HepG2 (cell line): ENCODE measurements around the gene ECSIT. TPM values are rescaled to one million over a fixed set of nuclear protein-coding genes. Genes with fewer than 3 reads are reported as not detected.

Experiments
- BORCS8-MEF2B ChIP-seq: sonication (generic); formaldehyde crosslinking; IDR thresholded peaks from 2 replicates; pipeline ENCODE4 v1.8.0; 2022; ENCODE audit warnings: mild to moderate bottlenecking, missing genetic modification reagents
- MYC ChIP-seq: sonication (generic); formaldehyde crosslinking; IDR thresholded peaks from 2 replicates; pipeline ENCODE4 v1.9.0; 2021; ENCODE audit warnings: missing genetic modification reagents, borderline replicate concordance
- RBAK ChIP-seq: sonication (generic); formaldehyde crosslinking; IDR thresholded peaks from 2 replicates; pipeline ENCODE4 v1.5.1; 2020; ENCODE audit warnings: mild to moderate bottlenecking, missing genetic modification reagents
- SP140L ChIP-seq: sonication (generic); formaldehyde crosslinking; IDR thresholded peaks from 2 replicates; pipeline ENCODE4 v1.4.0; 2020; ENCODE audit warnings: missing genetic modification reagents, borderline replicate concordance
- TCF12 ChIP-seq, 2 experiments: fragments of 450-650 bp in 1 of 2; sonication (generic) in 1 of 2; formaldehyde crosslinking in 1 of 2; IDR thresholded peaks; 2 replicates each; pipeline versions ENCODE4 v1.6.1 to v1.8.0; 2017 to 2022; ENCODE audit warnings: antibody characterized with exemption in 1 of 2, mild to moderate bottlenecking in 1 of 2, missing genetic modification reagents in 1 of 2, moderate library complexity in 1 of 2
- ZBTB46 ChIP-seq: sonication (generic); formaldehyde crosslinking; IDR thresholded peaks from 2 replicates; pipeline ENCODE4 v1.4.0; 2020; ENCODE audit warnings: mild to moderate bottlenecking, missing genetic modification reagents, borderline replicate concordance
- ZBTB49 ChIP-seq: sonication (generic); formaldehyde crosslinking; IDR thresholded peaks from 2 replicates; pipeline ENCODE4 v1.4.0; 2020; ENCODE audit warnings: missing genetic modification reagents, borderline replicate concordance
- ZFP41 ChIP-seq: sonication (generic); formaldehyde crosslinking; IDR thresholded peaks from 2 replicates; pipeline ENCODE4 v1.4.0; 2020; ENCODE audit warnings: mild to moderate bottlenecking, missing genetic modification reagents, borderline replicate concordance
- ZKSCAN8 ChIP-seq: IDR thresholded peaks from 2 replicates; pipeline ENCODE4 v1.6.1; 2016; ENCODE audit warnings: borderline replicate concordance, missing genetic modification reagents, missing compliant biosample characterization
- ZNF138 ChIP-seq: sonication (generic); formaldehyde crosslinking; IDR thresholded peaks from 2 replicates; pipeline ENCODE4 v1.5.0; 2020; ENCODE audit warnings: mild to moderate bottlenecking, low read depth, missing genetic modification reagents
- ZNF296 ChIP-seq: sonication (generic); formaldehyde crosslinking; conservative IDR thresholded peaks from 2 replicates; pipeline ENCODE4 v1.5.0; 2020; ENCODE audit warnings: mild to moderate bottlenecking, missing genetic modification reagents
- ZNF768 ChIP-seq: sonication (generic); formaldehyde crosslinking; IDR thresholded peaks from 2 replicates; pipeline ENCODE4 v1.4.0; 2020; ENCODE audit warnings: missing genetic modification reagents
- ZNF816 ChIP-seq: sonication (generic); formaldehyde crosslinking; IDR thresholded peaks from 2 replicates; pipeline ENCODE4 v1.8.0; 2022; ENCODE audit warnings: missing genetic modification reagents, mild to moderate bottlenecking, borderline replicate concordance
- polyA plus RNA-seq, 8 experiments: library from polyadenylated mRNA; depleted of rRNA in 3 of 8; stranded (reverse) in 7 of 8; unstranded in 1 of 8; fragments of >200 nt; fragmentation: Illumina TruSeq in 4 of 8; extraction: Trizol in 4 of 8; gene quantifications; 2 replicates each; pipeline versions ENCODE4 v1.2.1 to v1.2.3, GENCODE V29; 2011 to 2016; ENCODE audit warnings: low read depth in 4 of 8, missing spikeins in 1 of 8, mixed read lengths in 1 of 8; ENCODE audit not compliant: insufficient read depth in 1 of 8
- total RNA-seq, 5 experiments: library from RNA; depleted of rRNA; stranded (reverse); fragments of >200 nt; fragmentation: Illumina TruSeq; extraction: Trizol; gene quantifications; 2 replicates each; pipeline ENCODE4 v1.2.3, GENCODE V29; 2016; ENCODE audit warnings: low read depth in 1 of 5
- TF ChIP-seq, protein P1 (sequence below), 2 experiments: sonication (generic) in 1 of 2; formaldehyde crosslinking in 1 of 2; IDR thresholded peaks; 2 replicates each; pipeline versions ENCODE4 v1.5.1 to v1.6.1; 2011 to 2020; ENCODE audit warnings: borderline replicate concordance in 1 of 2, low read depth in 1 of 2, low read length in 1 of 2, mild to moderate bottlenecking in 1 of 2, missing genetic modification reagents in 1 of 2, moderate library complexity in 1 of 2
- TF ChIP-seq, protein P2 (sequence below): sonication (generic); formaldehyde crosslinking; IDR thresholded peaks from 2 replicates; pipeline ENCODE4 v1.9.0; 2022; ENCODE audit warnings: low read depth, missing genetic modification reagents

Gene ECSIT
- total and polyA plus RNA-seq, 2 of the 13 experiments (the other 11 are each of a cell fraction or from before 2014, with no cell fraction given), result 36.4 to 62.3 TPM

DNA sequence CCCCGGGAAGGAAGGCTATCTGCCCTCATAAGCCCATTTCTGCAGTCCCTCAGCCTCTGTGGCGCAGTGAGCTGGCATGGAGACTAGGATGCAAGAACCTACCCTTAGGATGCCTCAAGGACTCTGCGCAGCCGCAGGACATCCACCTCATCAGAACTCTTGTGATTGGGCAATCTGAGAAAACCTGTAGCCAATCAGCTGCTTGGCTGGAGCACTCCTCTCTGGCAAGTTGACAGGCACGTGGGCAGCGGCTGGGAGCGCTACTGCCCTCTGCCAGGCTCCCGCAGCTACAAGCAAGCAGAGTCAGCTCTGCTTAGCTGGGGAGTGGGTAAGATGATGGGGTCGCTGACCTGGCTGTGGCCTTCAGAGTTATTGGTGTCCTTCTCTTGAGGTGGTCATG is 1.5 kb upstream of the ECSIT start (continued):
- TF ChIP-seq, protein P1, sequence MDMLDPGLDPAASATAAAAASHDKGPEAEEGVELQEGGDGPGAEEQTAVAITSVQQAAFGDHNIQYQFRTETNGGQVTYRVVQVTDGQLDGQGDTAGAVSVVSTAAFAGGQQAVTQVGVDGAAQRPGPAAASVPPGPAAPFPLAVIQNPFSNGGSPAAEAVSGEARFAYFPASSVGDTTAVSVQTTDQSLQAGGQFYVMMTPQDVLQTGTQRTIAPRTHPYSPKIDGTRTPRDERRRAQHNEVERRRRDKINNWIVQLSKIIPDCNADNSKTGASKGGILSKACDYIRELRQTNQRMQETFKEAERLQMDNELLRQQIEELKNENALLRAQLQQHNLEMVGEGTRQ (IDR thresholded peaks at IDR 0.05; ENCODE audit: low read depth, low read length), result peak; percentile 67
- TF ChIP-seq, protein P1 (CRISPR knock-in tag; IDR thresholded peaks at IDR 0.05; ENCODE audit: borderline replicate concordance), result peak; percentile 55; the same call in 1 of the 2 replicates
- TF ChIP-seq ZFP41 (CRISPR knock-in tag) (no peak), ZKSCAN8 (no peak), ZNF816 (no peak), BORCS8-MEF2B (CRISPR knock-in tag) (peak; percentile 52; the same call in 1 of the 2 replicates), SP140L (CRISPR knock-in tag) (no peak), ZNF296 (CRISPR knock-in tag) (no peak), ZBTB49 (CRISPR knock-in tag) (no peak), RBAK (CRISPR knock-in tag) (no peak), ZBTB46 (CRISPR knock-in tag) (no peak), ZNF768 (peak; percentile 45; the same call in 1 of the 2 replicates), ZNF138 (no peak), TCF12 (IDR thresholded peaks at IDR 0.05) (no peak), TCF12 (CRISPR knock-in tag; IDR thresholded peaks at IDR 0.05) (no peak), MYC (peak; percentile 93; the same call in 1 of the 2 replicates)
- TF ChIP-seq, protein P2, sequence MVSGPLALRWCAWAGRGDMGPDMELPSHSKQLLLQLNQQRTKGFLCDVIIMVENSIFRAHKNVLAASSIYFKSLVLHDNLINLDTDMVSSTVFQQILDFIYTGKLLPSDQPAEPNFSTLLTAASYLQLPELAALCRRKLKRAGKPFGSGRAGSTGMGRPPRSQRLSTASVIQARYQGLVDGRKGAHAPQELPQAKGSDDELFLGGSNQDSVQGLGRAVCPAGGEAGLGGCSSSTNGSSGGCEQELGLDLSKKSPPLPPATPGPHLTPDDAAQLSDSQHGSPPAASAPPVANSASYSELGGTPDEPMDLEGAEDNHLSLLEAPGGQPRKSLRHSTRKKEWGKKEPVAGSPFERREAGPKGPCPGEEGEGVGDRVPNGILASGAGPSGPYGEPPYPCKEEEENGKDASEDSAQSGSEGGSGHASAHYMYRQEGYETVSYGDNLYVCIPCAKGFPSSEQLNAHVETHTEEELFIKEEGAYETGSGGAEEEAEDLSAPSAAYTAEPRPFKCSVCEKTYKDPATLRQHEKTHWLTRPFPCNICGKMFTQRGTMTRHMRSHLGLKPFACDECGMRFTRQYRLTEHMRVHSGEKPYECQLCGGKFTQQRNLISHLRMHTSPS (CRISPR knock-in tag), result no peak
